GOT3 (cell line): ENCODE data around the gene MRTFB.
"Not testable (repeated sequence)": the region's sequence is repeated elsewhere in the genome, so short reads cannot be mapped to it uniquely, and the experiment has no call there.

ENCODE experiments used
- DNase-seq: peaks from one replicate; lab custom pipeline; 2025; ENCODE audit warnings: mixed read lengths; lab: John Stamatoyannopoulos, UW

The MRTFB gene

DNA sequence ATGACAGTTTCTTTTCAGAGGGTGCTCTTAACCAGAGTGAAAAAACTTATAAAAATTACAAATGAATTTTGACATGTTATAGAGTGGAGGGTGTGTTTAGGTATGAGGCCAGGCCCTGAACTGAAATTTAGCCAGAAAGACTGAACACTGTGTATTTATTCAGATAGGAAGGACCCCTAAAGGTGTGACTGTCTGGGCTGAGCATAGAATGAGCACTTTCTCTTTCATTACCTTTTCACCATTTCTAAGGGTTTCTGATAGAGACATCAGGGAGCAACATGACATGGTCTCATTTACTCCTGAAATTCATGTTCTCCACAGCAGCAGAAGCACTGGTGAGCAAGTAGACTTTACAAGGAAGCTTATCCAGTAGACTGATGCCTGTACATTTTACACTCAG, 32.9 kb downstream of the MRTFB start:
- DNase-seq, result no peak

DNA sequence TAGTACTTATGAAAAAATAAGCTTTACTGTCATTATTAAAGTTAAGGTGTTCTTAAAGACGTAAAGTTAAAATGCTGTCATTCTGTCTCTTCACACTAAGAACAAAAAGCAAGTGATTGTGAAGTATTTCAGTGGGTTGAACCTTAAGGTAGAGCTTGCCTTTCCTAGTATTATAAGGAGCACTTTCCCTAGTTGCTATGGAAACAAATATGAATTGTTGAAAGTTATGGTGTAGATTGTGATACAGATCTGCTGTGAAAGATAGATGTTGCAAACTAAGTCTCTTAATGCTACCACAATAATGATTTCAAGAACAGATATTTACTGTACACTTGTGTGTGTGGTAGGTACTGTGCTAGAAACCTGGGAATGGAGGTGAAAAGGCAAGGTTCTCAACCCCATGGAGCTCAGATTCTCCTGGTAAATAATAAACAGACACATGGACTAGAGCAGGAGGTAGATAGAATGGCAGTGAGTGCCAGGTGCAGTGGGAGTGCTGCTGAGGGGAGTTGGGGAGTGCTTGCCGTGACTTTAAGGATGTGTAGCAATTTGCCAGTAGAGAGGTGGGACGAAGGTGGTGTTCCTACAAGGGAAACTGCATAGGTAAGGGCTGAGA, 34.7 kb downstream of the MRTFB start:
- DNase-seq, result no peak

DNA sequence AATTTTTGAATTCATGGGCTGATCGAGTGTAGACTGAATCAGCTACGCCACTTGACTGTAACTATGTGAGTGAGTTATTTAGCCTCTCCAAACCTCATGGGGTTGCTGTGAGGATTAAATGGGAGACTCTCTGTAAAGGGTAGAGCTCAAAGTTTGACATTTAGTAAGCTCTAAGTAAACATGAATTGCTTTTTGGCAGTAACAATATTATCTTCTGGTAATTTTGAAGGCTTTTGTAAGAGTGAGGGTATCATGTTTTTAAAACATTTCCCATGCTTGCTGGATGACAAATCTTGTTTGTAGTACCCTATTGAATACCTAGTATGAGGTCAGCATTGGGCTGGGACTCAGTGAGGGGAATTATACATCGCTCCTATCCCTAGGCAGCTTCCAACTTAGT, 35.3 kb downstream of the MRTFB start:
- DNase-seq, result no peak

GRCh38 chr16:14106961-14107360, 35.8 kb downstream of the MRTFB start:
- no peak for DNase-seq

- no peak for DNase-seq
Observed at GRCh38 chr16:14109077-14109775, 38.1 kb downstream of the MRTFB start.

- DNase-seq, result no peak
Observed at GRCh38 chr16:14109782-14110727, 38.9 kb downstream of the MRTFB start.

DNA sequence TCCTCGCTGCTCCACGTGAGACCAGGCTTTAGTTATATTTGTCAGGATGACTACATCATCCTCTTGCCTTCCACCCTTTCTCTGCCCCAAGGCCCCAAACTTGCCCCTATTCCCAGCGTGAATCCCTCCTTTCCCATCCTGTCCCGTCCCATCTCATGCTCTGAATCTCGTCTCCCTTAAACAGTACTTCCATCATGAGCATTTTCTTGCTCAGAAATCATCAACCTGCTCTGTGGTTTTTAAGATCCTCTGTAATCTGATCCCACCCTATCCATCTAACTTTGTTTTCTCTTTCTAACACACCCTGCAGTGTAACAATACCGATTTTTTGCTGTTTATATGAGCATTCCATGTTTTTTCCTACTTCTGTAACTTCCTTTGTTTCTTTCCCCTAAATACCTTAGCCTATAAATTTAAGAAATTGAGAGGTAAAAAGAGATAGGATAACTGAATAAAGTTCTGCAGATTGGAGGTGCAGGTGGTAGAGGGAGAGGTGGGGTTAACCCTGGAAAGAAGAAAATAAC, 39.7 kb downstream of the MRTFB start:
- no peak for DNase-seq

GRCh38 chr16:14111713-14112538, 40.8 kb downstream of the MRTFB start:
- DNase-seq, result no peak

- no peak for DNase-seq
Observed at GRCh38 chr16:14112539-14112856, 41.4 kb downstream of the MRTFB start.

- DNase-seq, result no peak
Observed at GRCh38 chr16:14113344-14113743, 42.2 kb downstream of the MRTFB start.

DNA sequence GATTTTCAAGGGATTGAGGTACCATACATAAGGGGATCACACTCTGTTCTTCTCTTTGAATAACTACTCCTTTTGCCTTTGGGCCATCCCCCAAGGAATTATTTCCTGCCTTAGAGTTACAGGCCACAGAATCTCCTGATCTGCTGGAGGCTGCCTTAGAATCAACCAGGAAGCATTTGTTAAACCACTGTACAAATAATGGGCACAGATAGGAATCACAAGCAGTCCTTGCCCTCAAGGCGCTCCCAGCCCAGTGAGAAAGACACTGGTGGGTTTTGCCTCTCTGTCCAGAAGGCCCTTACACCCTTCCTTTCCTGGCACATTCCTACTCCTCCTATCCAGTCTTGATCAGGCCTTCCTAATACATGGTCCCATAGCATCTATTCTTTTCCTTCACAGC, 45.9 kb downstream of the MRTFB start:
- no peak for DNase-seq

GRCh38 chr16:14119799-14120198, 48.7 kb downstream of the MRTFB start:
- DNase-seq, result no peak

- DNase-seq, result no peak
Observed at GRCh38 chr16:14120335-14120734, 49.2 kb downstream of the MRTFB start.

DNA sequence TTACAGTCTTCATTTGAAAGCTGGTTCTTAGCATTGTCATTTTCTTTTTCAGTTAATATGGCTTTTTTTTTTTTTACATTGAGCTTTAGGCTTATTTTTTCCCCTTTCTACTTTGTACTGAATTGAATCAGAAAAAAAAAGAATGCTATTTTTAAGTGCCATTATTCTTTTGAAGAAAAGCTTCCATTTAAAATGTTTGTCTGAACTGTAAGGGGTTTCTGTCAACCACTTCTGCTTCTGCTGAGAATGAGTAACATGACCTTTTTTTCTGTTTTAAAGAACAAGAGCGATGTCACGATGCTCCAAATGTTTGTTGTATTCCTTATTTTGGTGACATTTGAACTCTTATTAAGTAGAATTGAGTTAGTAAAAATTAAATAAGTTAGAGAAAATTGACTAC, 50.0 kb downstream of the MRTFB start:
- DNase-seq, result no peak

DNA sequence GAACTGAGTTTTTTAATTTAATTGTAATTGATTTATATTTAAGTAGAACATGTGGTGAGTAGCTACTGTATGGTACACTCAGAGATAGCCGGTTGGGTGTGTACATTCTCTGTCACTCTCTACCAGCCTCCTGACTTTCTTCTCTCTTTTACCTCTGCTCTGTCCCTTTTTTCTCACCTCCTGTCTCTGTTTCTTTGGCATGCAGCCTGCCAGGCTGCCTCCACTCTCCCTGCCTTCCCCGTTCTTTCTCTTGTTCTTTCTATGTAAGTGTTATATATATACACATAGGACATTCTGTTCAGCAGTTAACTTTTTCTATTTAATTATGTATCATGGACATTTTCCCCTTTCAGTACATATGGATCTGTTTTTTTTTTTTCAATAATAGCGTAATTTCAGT, 50.8 kb downstream of the MRTFB start:
- DNase-seq, result no peak

DNA sequence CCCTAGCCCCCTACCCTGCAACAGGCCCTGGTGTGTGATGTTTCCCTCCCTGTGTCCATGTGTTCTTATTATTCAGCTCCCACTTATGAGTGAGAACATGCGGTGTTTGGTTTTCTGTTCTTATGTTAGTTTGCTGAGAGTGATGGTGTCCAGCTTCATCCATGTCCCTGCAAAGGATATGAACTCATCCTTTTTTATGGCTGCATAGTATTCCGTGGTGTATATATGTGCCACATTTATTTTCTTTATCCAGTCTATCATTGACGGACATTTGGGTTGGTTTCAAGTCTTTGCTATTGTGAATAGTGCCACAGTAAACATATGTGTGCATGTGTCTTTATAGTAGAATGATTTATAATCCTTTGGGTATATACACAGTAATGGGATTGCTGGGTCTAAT, 51.3 kb downstream of the MRTFB start:
- not testable (repeated sequence) for DNase-seq

GRCh38 chr16:14125000-14125681, 54.0 kb downstream of the MRTFB start:
- DNase-seq, result no peak

GRCh38 chr16:14125708-14126107, 54.6 kb downstream of the MRTFB start:
- DNase-seq, result no peak

GRCh38 chr16:14128097-14128496, 57.0 kb downstream of the MRTFB start:
- no peak for DNase-seq

DNA sequence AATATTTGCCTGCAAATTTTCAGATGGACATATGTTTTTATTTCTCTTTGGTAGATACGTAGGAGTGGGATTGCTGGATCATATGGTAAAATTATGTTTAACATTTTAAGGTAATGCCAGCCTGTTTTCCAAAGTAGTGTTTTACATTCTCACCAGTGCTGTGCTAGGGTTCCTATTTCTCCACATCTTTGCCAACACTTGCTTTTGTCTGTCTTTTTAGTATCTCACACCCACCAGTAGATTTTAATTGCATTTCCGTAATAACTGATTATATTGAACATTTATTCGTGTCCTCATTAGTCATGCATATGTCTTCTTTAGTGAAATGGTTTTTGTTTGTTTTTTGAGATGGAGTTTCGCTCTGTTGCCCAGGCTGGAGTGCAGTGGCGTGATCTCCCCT, 58.4 kb downstream of the MRTFB start:
- no peak for DNase-seq
